Rectal smooth muscle tissue (tissue), 1 donor: ENCODE measurements around the gene MYRIP.

Source experiments
- H3K27ac ChIP-seq: one replicate; pipeline ENCODE4 v1.7.0; 2013; ENCODE audit warnings: low read depth, low read length, inconsistent platforms
- H3K27me3 ChIP-seq: one replicate; pipeline ENCODE4 v1.7.0; 2013; ENCODE audit warnings: low read length; ENCODE audit not compliant: control insufficient read depth, insufficient read depth
- H3K36me3 ChIP-seq: one replicate; pipeline ENCODE4 v1.7.0; 2013; ENCODE audit warnings: low read length; ENCODE audit not compliant: control insufficient read depth, insufficient read depth
- H3K4me1 ChIP-seq: one replicate; pipeline ENCODE4 v1.7.0; 2013; ENCODE audit warnings: low read length; ENCODE audit not compliant: control insufficient read depth, insufficient read depth
- H3K4me3 ChIP-seq: one replicate; pipeline ENCODE4 v1.7.0; 2013; ENCODE audit warnings: low read length
- H3K9ac ChIP-seq: one replicate; pipeline ENCODE4 v1.7.0; 2013; ENCODE audit warnings: low read length

The MYRIP gene

DNA sequence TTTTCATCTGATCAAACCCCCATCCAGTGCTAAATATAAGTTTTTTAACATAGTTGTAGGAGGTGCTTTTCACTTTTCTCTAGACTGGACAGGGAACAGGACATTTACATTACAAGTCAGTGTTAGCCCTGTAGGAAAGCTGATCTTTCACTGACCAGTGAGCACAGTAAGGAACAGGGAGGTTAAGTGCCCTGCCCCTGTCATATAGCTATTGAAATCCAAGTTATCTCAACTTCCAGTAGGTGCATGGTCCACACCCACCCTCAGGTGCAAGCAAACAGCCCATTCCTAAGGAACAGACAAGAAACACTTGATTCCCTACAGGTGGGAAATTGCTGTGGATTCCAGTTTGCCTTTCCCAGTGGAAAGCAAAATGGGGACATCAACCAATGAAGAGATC lies 421.0 kb downstream of the MYRIP start:
- Histone ChIP-seq H3K27me3 (no peaks in the 10 kb centered on the region), H3K9ac (no peak overlapping the region), H3K36me3 (no peaks in the 10 kb centered on the region), H3K27ac (no peak overlapping the region), H3K4me3 (no peak overlapping the region), H3K4me1 (no peaks in the 10 kb centered on the region)

DNA sequence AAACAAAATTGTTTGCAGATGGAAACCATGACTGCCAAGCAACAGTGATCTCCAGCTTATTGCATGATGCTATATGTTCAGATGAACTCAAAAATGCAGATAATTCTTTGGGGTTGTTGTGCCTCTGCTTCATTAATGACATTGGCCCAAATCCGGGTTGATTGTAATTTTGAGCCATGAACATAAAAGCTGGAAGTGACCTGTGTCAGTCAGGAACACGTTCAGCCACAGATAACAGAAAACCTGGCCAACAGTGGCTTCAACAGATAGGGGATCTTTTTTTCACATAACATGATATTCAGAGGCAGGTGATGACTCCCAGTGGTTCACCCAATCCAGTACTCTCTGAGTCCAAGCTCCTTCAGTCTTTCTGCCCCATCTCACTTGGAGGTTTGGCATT lies 423.2 kb downstream of the MYRIP start:
- no peaks in the 10 kb centered on the region for H3K27me3 ChIP-seq
- H3K36me3 ChIP-seq = no peaks in the 10 kb centered on the region
- H3K27ac ChIP-seq = no peak overlapping the region
- no peaks in the 10 kb centered on the region for H3K4me1 ChIP-seq
- H3K9ac ChIP-seq = no peak overlapping the region
- H3K4me3 ChIP-seq = no peak overlapping the region

DNA sequence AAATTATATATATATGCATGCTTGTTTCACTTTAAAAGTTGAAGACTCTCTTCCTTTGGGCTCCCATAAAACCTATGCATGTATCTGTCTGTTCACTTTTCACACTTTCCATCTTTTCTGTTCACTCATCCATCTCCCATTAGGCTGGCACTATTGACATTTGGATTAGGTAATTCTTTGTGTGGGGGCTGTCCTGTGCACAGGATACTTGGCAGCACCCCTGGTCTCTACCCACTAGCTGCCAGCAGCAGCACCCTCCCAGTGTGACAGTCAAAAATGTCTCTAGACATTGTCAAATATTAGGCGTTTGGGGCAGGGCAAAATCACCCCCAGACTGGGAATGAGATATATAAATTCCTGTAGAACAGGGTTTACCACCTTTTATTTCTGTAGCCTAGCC lies 427.8 kb downstream of the MYRIP start:
- Histone ChIP-seq H3K4me1 (no peaks in the 10 kb centered on the region), H3K27ac (no peak overlapping the region), H3K9ac (no peak overlapping the region), H3K27me3 (no peaks in the 10 kb centered on the region), H3K4me3 (no peak overlapping the region), H3K36me3 (no peaks in the 10 kb centered on the region)

DNA sequence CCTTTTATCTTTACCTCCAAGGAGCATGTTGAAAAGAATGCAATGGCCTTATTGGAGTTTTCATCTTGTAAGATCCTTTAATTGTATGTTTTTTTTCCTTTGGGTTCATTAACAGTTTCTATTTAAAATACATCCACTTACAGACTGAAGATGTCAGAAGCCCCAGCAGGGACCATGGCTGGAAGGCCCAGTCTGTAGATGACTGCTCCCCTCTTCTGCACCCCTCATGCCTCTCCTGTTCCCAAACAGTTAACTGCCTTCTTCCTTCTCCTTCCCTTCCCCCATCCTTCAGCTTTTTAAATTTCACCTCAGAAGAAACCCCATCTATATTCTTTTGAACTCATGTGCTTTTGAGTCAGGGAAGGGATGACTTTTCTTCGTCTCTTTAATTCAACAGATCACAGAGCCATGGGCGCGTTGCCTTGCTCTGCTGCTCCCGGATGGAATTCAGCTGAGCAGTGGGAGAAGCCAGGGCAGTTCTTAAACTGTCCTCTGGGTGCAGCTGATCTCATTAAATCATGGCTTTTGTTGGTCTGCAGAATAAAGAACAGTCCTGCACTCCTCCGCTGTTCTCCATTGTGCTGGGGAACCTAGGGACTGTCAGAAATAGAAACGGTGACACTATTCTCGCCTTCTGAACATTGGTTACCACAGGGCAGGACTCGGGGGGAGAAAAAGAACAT lies 428.6 kb downstream of the MYRIP start:
- H3K27ac ChIP-seq = no peak overlapping the region
- H3K4me1 ChIP-seq = no peaks in the 10 kb centered on the region
- H3K9ac ChIP-seq = no peak overlapping the region
- no peak overlapping the region for H3K4me3 ChIP-seq
- no peaks in the 10 kb centered on the region for H3K36me3 ChIP-seq
- no peaks in the 10 kb centered on the region for H3K27me3 ChIP-seq

DNA sequence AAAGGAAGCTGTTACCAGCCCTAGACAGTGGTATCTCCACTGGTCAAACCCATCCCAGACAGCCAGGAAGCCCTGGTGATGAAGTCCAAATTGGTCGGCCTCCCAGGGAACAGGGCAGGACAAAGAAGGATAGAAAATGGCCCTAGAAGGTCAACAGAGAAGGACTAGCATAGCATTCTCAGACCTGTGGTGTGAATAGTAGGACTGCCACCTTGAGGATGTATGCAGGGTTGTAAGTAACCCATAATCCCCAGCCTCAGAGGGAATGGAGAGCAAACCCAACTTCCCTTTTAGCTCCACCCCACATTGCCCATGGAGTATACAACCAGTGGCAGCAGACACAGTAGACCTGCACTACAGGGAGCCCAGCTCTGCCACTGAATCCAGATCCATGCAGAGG lies 431.5 kb downstream of the MYRIP start:
- Histone ChIP-seq H3K4me3 (no peak overlapping the region), H3K27me3 (no peaks in the 10 kb centered on the region), H3K36me3 (no peaks in the 10 kb centered on the region), H3K9ac (no peak overlapping the region), H3K4me1 (no peaks in the 10 kb centered on the region), H3K27ac (no peak overlapping the region)

DNA sequence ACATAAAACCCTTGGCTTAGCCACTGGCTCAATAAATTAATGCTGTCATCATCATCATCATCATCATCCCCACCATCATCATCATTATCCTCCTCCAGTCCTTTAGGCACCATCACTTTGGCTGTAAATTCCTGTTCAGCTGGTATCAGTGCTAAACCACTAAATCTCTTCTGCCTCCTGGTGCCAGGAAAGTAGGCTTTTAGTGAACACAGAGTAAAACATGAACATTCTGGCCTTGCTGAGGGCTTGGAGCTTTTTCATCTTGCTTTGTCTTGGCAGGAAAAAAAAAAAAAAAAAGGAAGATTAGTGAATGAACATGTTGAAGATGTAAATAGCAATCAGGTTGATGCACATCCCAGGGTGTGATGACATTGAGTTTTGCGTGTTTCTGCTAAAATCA lies 432.8 kb downstream of the MYRIP start:
- Histone ChIP-seq H3K9ac (no peak overlapping the region), H3K4me3 (no peak overlapping the region), H3K27me3 (no peaks in the 10 kb centered on the region), H3K4me1 (no peaks in the 10 kb centered on the region), H3K27ac (no peak overlapping the region), H3K36me3 (no peaks in the 10 kb centered on the region)

DNA sequence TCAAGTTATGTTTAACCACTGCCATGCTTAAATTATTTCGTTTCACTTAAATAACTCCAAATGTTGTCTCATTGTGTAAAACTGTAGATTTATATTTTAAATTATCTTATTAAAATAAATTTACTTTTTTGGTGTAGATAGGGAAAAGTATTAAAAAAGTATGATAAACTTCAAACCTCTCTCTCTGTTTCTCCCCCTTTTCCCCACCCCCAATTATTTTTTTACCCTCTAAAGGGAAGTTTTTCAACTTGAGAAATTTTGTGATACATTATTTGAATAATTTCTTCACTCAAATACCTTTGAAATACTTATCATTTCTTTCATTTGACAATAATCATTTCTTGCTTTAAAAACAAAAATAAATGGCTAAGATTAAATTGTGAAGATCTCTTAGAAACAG lies 433.2 kb downstream of the MYRIP start:
- H3K4me1 ChIP-seq = no peaks in the 10 kb centered on the region
- H3K27ac ChIP-seq = no peak overlapping the region
- no peaks in the 10 kb centered on the region for H3K27me3 ChIP-seq
- no peak overlapping the region for H3K4me3 ChIP-seq
- no peak overlapping the region for H3K9ac ChIP-seq
- no peaks in the 10 kb centered on the region for H3K36me3 ChIP-seq

DNA sequence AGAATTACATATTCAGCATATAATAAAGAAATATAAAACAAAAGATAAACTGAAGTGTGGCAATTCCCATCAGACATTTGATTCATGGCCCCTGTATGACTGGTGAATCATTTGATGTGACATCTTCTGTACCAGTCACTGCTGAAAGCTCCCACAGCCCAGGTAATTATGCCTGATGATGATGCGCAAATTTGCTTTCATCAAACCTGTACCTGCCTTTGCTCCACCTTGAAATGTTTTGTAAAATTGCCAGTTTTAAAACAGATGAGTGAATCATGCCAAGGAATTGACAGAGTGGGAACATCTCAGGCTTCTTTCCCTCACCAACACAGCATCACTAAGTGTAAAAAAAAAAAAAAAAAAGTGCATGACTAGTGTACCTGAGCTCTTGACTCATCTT lies 433.6 kb downstream of the MYRIP start:
- no peak overlapping the region for H3K27ac ChIP-seq
- H3K9ac ChIP-seq = no peak overlapping the region
- H3K4me1 ChIP-seq = no peaks in the 10 kb centered on the region
- H3K27me3 ChIP-seq = no peaks in the 10 kb centered on the region
- no peaks in the 10 kb centered on the region for H3K36me3 ChIP-seq
- no peak overlapping the region for H3K4me3 ChIP-seq

DNA sequence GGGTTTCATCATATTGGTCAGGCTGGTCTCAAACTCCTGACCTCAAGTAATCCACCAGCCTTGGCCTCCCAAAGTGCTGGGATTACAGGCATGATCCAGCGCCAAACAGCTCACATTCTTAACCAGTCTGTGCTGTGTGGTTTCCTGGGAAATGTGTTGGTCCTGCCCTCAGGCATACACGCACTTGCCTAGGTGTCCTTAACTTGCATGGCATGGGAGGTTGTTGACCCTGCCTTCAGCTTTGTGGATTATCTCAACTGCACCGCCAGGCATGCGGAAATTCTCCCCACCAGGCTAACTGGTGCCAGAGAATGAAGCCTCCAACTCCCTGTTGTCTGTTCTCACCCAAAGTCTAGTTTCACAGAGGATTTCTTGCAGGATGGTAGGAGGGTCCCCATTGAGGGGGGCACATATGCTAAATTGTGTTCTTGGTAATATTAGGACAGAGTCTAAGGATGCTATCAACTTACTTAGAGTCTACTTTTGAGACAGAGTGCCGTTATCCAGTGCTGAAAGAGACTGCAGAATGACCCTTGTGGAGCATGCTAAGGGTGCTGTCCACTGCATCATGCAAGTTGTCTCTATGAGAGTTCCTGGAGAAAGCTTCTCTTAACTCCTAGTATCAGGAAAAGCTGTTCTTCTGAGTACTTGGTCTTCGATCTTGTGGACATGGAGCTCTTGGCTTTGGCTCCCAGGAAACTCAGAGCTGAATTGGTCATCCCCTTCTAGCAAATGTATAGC lies 438.5 kb downstream of the MYRIP start:
- no peak overlapping the region for H3K27ac ChIP-seq
- no peaks in the 10 kb centered on the region for H3K36me3 ChIP-seq
- H3K4me3 ChIP-seq = no peak overlapping the region
- H3K9ac ChIP-seq = no peak overlapping the region
- no peaks in the 10 kb centered on the region for H3K4me1 ChIP-seq
- H3K27me3 ChIP-seq = no peaks in the 10 kb centered on the region

DNA sequence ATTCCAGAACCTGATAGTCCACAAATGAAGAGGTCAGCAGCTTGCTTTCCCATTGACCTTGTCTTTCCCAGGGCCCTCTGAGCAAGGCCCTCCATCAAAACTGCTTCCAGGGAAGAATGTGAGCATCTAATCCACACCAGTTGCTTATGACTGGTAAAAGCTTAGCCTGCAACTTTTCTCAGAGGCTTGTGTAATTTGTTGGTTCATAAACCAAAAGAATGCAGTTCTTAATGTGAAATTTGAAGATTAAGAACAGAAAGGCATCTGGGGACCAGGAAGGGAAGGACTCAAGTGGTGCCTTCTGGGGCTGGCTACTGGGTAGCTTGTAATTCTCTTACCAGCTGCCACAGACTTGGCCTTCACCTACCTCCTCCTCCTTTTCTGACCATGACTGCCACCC lies 439.2 kb downstream of the MYRIP start:
- Histone ChIP-seq H3K27ac (no peak overlapping the region), H3K4me1 (no peaks in the 10 kb centered on the region), H3K36me3 (no peaks in the 10 kb centered on the region), H3K27me3 (no peaks in the 10 kb centered on the region), H3K9ac (no peak overlapping the region), H3K4me3 (no peak overlapping the region)

DNA sequence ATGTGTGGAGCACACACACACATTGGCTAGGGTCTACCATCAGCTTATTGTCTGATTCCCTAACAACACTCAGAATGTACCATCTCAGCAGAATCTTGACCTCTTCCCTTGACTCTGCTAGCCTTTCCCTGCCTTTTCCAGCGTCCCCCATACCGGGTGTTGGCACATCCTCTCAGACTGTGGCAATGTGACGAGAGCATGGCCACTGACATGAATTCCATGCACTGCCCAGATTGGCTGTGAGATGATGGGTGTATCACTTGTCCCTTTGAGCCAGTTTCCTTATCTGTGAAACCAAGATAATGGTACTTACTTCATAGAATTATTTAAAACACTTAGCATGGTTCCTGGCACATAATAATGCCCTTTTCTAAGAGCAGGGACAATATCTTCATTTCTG lies 439.8 kb downstream of the MYRIP start:
- Histone ChIP-seq H3K36me3 (no peaks in the 10 kb centered on the region), H3K27ac (no peak overlapping the region), H3K27me3 (no peaks in the 10 kb centered on the region), H3K9ac (no peak overlapping the region), H3K4me3 (no peak overlapping the region), H3K4me1 (no peaks in the 10 kb centered on the region)

DNA sequence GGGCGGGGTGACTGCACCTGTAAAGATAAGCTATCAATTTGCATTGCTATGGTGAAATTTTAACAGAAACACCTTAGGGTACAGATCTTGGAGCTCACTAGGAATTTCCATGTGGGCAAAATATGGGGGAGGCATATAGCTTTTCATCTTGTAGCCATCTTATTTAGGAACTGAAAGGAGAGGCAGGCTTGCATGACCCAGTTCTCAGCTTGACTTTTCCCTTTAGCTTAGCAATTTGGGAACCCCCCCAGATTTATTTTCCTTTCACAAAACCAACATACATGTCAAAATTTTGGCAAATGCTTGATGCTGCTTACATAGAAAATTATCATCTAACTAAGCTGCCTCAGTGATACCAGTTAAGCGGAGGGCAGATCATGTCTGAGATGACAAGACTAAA lies 445.1 kb downstream of the MYRIP start:
- Histone ChIP-seq H3K4me3 (no peak overlapping the region), H3K27ac (no peak overlapping the region), H3K36me3 (no peaks in the 10 kb centered on the region), H3K4me1 (no peaks in the 10 kb centered on the region), H3K27me3 (no peaks in the 10 kb centered on the region), H3K9ac (no peak overlapping the region)

DNA sequence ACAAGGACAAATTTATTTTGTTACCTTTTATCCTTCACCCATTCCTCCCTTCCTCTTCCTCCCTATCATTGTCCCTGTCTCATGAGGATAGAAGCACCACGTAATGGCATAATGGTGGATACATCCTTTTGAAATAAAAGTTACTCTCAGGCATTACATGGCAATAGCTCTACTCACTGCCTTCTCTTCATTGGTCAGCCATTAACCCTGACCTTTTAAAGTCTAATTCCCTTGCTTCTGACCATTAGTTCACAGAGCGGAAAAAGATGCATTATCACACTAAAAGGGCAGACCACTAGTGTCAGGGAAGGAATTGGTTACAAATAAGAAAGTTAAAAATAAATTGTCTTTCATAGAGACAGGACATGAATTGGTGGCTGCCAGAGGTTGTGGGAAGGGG lies 445.5 kb downstream of the MYRIP start:
- Histone ChIP-seq H3K9ac (no peak overlapping the region), H3K36me3 (no peaks in the 10 kb centered on the region), H3K4me3 (no peak overlapping the region), H3K4me1 (no peaks in the 10 kb centered on the region), H3K27ac (no peak overlapping the region), H3K27me3 (no peaks in the 10 kb centered on the region)
